ENCODE data around the gene KIAA1191.

DNA sequence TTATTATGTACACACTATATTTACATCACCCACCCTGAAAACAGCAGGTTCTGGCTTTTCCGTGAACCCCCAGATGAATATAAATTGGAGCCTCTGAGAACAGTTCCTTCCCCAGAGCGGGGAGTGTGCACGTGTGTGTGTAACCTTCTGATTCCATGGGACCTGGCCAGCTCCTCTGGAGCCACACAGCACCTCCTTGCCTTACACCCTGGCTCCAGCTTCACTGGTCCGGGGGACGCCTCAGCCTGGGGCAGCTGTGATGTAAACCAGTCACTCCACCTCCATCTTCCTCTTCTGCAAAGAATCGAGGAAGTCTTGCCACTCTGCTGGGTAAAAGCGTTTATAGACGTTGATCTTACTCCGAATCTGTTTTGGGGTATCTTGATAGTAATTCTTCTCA is 22.4 kb upstream of the KIAA1191 start:
- TF ChIP-seq, protein P1, sequence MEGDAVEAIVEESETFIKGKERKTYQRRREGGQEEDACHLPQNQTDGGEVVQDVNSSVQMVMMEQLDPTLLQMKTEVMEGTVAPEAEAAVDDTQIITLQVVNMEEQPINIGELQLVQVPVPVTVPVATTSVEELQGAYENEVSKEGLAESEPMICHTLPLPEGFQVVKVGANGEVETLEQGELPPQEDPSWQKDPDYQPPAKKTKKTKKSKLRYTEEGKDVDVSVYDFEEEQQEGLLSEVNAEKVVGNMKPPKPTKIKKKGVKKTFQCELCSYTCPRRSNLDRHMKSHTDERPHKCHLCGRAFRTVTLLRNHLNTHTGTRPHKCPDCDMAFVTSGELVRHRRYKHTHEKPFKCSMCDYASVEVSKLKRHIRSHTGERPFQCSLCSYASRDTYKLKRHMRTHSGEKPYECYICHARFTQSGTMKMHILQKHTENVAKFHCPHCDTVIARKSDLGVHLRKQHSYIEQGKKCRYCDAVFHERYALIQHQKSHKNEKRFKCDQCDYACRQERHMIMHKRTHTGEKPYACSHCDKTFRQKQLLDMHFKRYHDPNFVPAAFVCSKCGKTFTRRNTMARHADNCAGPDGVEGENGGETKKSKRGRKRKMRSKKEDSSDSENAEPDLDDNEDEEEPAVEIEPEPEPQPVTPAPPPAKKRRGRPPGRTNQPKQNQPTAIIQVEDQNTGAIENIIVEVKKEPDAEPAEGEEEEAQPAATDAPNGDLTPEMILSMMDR (IDR thresholded peaks at IDR 0.05): no peak
- TF ChIP-seq ZFX (IDR thresholded peaks at IDR 0.05; ENCODE audit: borderline replicate concordance): no peak

Data from 22Rv1 (cell line).